Right lobe of liver (tissue), 6 donors: ENCODE measurements around the gene TP53I11. TPM values are rescaled to one million over a fixed set of nuclear protein-coding genes. Genes with fewer than 3 reads are reported as not detected.

Experiments used
- ATAC-seq, 4 donors: fragments of 200-7000 bp; cut with Tn5 transposase; one replicate each; pipeline ENCODE4 v1.9.1; 2020; ENCODE audit warnings: mild to moderate bottlenecking in 4 of 4, moderate library complexity in 4 of 4
- DNase-seq, 3 donors: peaks; one replicate each; pipeline ENCODE4 v3.0.0-alpha.2; 2020
- H3K27ac ChIP-seq, 3 donors: fragments of 200-600 bp; one replicate each; pipeline ENCODE4 v1.8.0; 2022
- H3K27me3 ChIP-seq, 2 donors: fragments of 200-600 bp; one replicate each; pipeline ENCODE4 v1.8.0; 2022
- H3K36me3 ChIP-seq, 4 donors: fragments of 200-600 bp; sonication (generic) in 1 of 4; one replicate each; pipeline versions ENCODE4 v1.5.1 to v1.8.0; 2017 to 2022; ENCODE audit warnings: control low read depth in 1 of 4
- H3K4me1 ChIP-seq, 4 donors: fragments of 200-600 bp; sonication (generic) in 1 of 4; one replicate each; pipeline versions ENCODE4 v1.5.1 to v1.8.0; 2017 to 2022; ENCODE audit warnings: control low read depth in 1 of 4
- H3K4me3 ChIP-seq, 3 donors: fragments of 200-600 bp; one replicate each; pipeline ENCODE4 v1.8.0; 2022
- H3K9me3 ChIP-seq, 4 donors: fragments of 200-600 bp; sonication (generic) in 1 of 4; one replicate each; pipeline versions ENCODE4 v1.5.1 to v1.8.0; 2017 to 2022; ENCODE audit warnings: control low read depth in 1 of 4
- POLR2A ChIP-seq: fragments of 450-650 bp; IDR thresholded peaks from one replicate; pipeline ENCODE4 v1.6.1; 2017; ENCODE audit warnings: antibody characterized with exemption, mild to moderate bottlenecking
- WGBS: methylation state at CpG from one replicate; pipeline ENCODE4 v1.1.6; 2018; ENCODE audit warnings: low coverage, low lambda C conversion rate; ENCODE audit not compliant: insufficient coverage; ENCODE audit errors: missing lambda C conversion rate; 5-methylcytosine and 5-hydroxymethylcytosine counted together
- intact Hi-C, 2 donors: fragments of 100-400 bp; cut with DNase I; formaldehyde crosslinking; loops; one replicate each; pipeline versions ENCODE4 v1.11.2 to v1.14.1; 2022
- total RNA-seq, 6 experiments: library from RNA; depleted of rRNA in 2 of 6; stranded (reverse); fragments of >200 nt in 2 of 6; fragmentation: NEBNext Ultra II Directional in 3 of 6; extraction: Animal tissue kit (Norgen Biotek cat#: 25700) in 3 of 6; gene quantifications; one replicate each; pipeline versions ENCODE4 v1.1.0 to v1.2.4, GENCODE V29; 2016 to 2023
- TF ChIP-seq, protein P1 (sequence below), 4 donors: fragments of 200-600 bp in 3 of 4; fragments of 450-650 bp in 1 of 4; IDR thresholded peaks; one replicate each; pipeline versions ENCODE4 v1.5.1 to v1.8.0; 2016 to 2022; ENCODE audit warnings: antibody characterized with exemption in 4 of 4, mild to moderate bottlenecking in 2 of 4
- donor health status: DM: no; HTN: yes; CAD: no.
- donor health status: DM: no; HTN: no; CAD: no.
- donor health status: DM: no; HTN: no; CAD: no.
- donor health status: DM: no; HTN: yes; CAD: no.
- donor health status: DM: no; HTN: yes; CAD: no.

Gene TP53I11
- total RNA-seq, 6 experiments from 2014 or later = 5.7 to 22.1 (median 12.2) TPM

DNA sequence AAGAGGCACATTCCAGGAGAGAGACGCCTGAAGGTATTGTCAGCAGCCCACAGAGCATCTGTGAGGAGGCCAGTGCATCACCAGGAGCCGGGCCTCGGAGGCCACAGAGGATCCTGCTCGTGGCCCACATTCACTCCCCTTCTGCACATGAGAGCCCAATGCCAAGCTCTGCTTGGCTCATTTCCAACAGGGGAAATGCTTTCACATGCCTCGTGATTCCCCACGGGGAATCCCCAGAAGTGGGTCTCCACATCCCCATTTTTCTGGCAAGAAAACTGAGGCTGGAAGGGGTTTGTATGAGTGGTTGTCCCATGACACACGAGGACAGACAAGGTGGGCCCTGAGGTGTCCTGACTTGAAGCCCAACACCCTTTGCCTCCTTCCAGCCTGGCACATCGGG is 34.4 kb downstream of the TP53I11 start:
- Histone ChIP-seq H3K27ac (no peak overlapping the region), H3K9me3 (no peaks in the 10 kb centered on the region), H3K27me3 (no peaks in the 10 kb centered on the region), H3K36me3 (no peaks in the 10 kb centered on the region), H3K4me1 (peaks cover 0 to 20% (median 0%) of the 10 kb centered on the region in 4 donors), H3K4me3 (no peak overlapping the region)
- intact Hi-C loops = loop anchor here (10.0 kb wide), 2 partner anchors 192 to 292 kb away; partner anchors contain the start of gene TSPAN18 (in 1 of the 2)
- DNase-seq = no peak
- TF ChIP-seq POLR2A = no peak
- TF ChIP-seq, protein P1, sequence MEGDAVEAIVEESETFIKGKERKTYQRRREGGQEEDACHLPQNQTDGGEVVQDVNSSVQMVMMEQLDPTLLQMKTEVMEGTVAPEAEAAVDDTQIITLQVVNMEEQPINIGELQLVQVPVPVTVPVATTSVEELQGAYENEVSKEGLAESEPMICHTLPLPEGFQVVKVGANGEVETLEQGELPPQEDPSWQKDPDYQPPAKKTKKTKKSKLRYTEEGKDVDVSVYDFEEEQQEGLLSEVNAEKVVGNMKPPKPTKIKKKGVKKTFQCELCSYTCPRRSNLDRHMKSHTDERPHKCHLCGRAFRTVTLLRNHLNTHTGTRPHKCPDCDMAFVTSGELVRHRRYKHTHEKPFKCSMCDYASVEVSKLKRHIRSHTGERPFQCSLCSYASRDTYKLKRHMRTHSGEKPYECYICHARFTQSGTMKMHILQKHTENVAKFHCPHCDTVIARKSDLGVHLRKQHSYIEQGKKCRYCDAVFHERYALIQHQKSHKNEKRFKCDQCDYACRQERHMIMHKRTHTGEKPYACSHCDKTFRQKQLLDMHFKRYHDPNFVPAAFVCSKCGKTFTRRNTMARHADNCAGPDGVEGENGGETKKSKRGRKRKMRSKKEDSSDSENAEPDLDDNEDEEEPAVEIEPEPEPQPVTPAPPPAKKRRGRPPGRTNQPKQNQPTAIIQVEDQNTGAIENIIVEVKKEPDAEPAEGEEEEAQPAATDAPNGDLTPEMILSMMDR (IDR thresholded peaks at IDR 0.05) = no peak
- no CpG with 5 or more reads among the region's 8 CpGs for WGBS
- ATAC-seq = no peak

DNA sequence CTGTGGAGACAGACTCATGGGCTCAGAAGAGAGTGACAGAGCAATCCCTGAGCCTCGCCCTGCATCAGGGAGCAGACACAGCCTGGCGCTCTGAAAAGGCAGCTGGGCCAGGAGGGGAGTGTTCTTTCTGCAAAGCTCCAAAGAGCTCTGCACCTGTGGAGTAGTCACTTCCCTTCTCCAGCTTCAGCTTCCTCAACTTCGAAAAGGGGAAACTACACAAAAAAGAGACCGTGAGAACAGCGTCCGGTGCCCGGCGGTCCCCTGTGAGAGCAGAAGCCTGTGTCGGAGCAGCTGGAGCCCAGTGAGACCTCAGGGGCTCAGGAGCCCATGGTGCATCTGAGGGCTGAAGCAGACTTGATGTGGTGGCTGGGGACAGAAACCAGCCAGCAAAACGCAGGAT is 35.1 kb downstream of the TP53I11 start:
- Histone ChIP-seq H3K27me3 (no peaks in the 10 kb centered on the region), H3K36me3 (no peaks in the 10 kb centered on the region), H3K27ac (no peak overlapping the region), H3K4me3 (no peak overlapping the region), H3K4me1 (peaks cover 0 to 22% (median 0%) of the 10 kb centered on the region in 4 donors), H3K9me3 (no peaks in the 10 kb centered on the region)
- no peak for DNase-seq
- intact Hi-C loops = loop anchor here (10.0 kb wide), 2 partner anchors 191 to 291 kb away; partner anchors contain the start of gene TSPAN18 (in 1 of the 2)
- ATAC-seq = no peak
- TF ChIP-seq, protein P1 (IDR thresholded peaks at IDR 0.05) = no peak
- no peak for TF ChIP-seq POLR2A
- WGBS = 100% methylated on average over 1 of the region's 10 CpGs

DNA sequence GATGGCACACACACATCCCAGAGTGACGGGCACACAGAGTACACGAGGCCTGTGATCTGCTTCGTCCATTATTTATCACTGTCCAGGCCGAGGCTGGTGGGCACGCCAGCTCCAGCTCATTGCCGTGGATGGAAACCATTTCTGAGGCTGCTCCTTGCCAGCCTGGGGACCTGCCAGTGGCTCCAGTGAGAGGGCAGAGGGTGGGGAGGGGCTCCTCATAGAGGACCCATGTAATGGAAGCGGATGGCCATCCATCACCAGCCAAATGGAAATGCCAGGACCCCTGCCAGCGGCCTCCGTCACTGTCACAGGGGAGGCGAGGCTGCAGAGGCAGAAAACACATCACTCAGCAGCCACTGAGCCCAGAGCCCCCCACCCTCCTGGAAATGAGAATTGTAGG is 35.7 kb downstream of the TP53I11 start:
- ATAC-seq (no peak), DNase-seq (no peak)
- Histone ChIP-seq H3K4me3 (no peak overlapping the region), H3K4me1 (peaks cover 0 to 22% (median 0%) of the 10 kb centered on the region in 4 donors), H3K9me3 (no peaks in the 10 kb centered on the region), H3K36me3 (no peaks in the 10 kb centered on the region), H3K27ac (no peak overlapping the region), H3K27me3 (no peaks in the 10 kb centered on the region)
- no CpG with 5 or more reads among the region's 10 CpGs for whole genome bisulfite sequencing
- intact Hi-C loops = loop anchor here (10.0 kb wide), 2 partner anchors 190 to 290 kb away; partner anchors contain the start of gene TSPAN18 (in 1 of the 2)
- TF ChIP-seq POLR2A = no peak
- TF ChIP-seq, protein P1 (IDR thresholded peaks at IDR 0.05) = no peak

DNA sequence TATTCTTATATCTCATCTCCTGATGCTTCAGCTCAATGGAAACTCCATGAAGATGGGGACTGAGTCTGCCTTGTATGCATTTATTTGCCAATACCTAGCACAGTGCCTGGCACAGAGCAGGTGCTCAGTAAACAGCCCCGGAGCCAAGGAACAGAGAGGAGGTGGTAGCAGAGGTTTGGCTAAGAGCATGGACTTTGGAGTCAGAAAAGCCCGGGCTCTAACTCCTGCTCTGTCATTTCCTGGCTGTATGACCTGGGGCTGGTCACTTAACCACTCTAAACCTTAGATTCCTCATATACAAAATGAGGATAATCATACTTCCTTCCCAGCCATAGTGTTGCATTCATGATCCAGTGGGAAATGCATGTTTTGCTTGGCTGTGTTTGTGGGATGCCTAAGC is 36.6 kb downstream of the TP53I11 start:
- no peaks in the 10 kb centered on the region for H3K27me3 ChIP-seq
- peak in 1 of 4 donors; percentile 35 for ATAC-seq

More for the DNA sequence above, 36.6 kb downstream of the TP53I11 start:
- peaks cover 0 to 22% (median 0%) of the 10 kb centered on the region in 4 donors for H3K4me1 ChIP-seq
- 22% methylated on average over 2 of the region's 2 CpGs for WGBS
- H3K36me3 ChIP-seq = no peaks in the 10 kb centered on the region
- no peaks in the 10 kb centered on the region for H3K9me3 ChIP-seq
- intact Hi-C loops = loop anchor here (10.0 kb wide), 2 partner anchors 189 to 289 kb away; partner anchors contain the start of gene TSPAN18 (in 1 of the 2)
- no peak for TF ChIP-seq POLR2A
- TF ChIP-seq, protein P1 (IDR thresholded peaks at IDR 0.05) = no peak
- DNase-seq = no peak
- no peak overlapping the region for H3K27ac ChIP-seq
- H3K4me3 ChIP-seq = no peak overlapping the region
